HG02623 (cell line): ENCODE measurements around the gene TNNT2.

Experiments
- ATAC-seq: cut with Tn5 transposase; IDR thresholded peaks from one replicate; pipeline ENCODE4 v1.9.1; 2021; ENCODE audit warnings: moderate library complexity; ENCODE audit not compliant: unreplicated experiment

TNNT2 gene

GRCh38 chr1:201318504-201319340, 58.8 kb downstream of the TNNT2 start:
- no peak for ATAC-seq

DNA sequence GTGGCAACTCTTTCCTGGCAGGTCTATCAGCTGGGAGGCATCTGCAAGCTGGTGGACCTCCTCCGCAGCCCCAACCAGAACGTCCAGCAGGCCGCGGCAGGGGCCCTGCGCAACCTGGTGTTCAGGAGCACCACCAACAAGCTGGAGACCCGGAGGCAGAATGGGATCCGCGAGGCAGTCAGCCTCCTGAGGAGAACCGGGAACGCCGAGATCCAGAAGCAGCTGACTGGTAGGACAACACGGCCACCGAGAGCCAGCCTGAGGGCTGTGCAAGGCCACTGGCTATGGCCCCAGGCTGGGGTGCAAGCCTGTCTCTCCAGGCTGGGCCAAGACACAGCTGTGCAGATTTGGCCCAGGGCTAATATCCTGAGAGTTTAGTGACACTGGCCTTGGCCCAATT, 59.9 kb downstream of the TNNT2 start:
- no peak for ATAC-seq

DNA sequence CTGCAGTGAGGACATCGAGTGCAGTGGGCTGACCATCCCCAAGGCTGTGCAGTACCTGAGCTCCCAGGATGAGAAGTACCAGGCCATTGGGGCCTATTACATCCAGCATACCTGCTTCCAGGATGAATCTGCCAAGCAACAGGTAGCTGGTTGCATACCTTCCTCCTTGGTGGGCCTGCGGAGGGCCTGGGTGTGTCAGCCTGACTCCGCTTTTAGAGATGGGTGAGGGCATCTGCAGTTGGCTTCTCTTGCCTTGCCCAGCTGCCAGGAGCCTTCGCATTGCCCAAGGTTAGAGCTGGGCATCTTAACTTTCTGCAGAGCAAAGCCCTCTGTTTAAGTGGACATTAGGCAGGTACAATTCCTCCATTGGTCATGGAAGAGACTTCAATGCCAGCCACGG, 60.9 kb downstream of the TNNT2 start:
- no peak for ATAC-seq

DNA sequence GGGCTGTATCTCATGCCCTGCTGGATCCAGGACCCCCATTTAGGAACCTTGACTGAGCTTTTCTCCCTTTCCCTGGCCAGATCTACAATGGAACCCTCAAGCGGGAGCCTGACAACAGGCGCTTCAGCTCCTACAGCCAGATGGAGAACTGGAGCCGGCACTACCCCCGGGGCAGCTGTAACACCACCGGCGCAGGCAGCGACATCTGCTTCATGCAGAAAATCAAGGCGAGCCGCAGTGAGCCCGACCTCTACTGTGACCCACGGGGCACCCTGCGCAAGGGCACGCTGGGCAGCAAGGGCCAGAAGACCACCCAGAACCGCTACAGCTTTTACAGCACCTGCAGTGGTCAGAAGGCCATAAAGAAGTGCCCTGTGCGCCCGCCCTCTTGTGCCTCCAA, 64.4 kb downstream of the TNNT2 start:
- ATAC-seq = no peak

DNA sequence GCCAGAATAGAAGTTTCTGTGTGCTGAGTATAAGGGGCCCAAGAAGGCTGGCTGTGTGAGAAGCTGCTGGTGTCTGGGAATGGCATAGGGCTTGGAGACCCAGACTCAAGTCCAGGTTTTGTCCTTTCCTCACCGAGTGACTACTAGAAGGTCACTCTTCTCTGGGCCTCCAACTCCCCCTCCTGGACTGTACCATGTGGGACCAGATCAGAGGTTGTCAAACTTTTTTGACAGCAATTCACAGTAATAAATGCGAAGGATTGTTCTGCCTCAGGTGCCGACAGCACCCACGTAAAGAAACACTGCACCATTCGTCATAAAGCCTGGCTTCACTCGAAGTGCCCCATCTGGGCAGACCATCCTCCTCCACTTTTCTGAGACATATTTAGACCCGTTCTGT, 65.2 kb downstream of the TNNT2 start:
- no peak for ATAC-seq

DNA sequence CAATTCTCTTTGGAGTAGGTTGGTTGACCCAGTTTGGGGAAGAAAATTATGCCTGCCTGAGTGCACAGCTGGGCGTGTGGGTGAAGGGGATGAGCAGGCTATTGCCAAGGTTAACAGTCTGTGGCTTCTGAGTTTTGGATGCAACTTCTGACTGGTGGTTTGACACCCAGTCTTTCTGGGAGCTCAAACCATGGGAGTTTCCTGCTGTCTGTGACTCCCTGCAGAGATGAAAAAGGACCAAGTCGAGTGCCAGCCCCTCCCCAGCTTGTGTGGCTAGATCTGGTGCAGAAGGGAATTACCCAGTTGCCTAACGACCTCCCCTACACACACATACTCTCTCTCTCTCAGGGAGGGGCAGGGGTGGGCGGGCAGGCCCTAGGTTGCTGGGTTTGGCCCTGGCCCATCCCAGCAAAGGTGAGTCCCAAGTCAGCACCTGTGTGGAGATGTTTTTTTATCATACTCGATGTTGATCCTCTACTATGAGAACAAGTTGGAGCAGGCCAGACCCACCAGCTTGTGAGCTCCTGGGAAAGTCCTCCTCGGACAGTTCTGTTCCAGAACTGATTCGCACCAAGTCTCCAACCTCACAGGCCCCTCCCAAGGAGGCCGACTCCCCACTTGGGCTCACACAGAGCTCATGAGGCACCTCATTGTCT, 66.0 kb downstream of the TNNT2 start:
- ATAC-seq = no peak

DNA sequence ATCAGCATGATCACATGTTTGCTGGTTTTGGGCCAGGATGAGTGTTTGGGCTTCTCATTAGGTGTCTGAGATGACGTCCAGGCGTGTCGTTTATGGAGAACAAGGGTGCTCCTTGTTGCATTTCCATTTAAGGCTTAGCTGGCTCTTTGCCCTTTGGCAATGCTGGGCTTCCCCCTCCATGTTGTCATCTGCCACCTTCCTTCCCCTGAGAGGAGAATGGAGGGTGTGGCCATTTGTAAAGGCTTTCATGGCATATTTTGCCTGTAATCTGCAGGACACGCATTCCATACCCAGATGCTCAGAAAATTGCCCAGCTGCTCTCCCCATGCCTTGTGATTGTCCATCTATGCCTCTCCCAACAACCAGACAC, 66.5 kb downstream of the TNNT2 start:
- ATAC-seq = no peak

DNA sequence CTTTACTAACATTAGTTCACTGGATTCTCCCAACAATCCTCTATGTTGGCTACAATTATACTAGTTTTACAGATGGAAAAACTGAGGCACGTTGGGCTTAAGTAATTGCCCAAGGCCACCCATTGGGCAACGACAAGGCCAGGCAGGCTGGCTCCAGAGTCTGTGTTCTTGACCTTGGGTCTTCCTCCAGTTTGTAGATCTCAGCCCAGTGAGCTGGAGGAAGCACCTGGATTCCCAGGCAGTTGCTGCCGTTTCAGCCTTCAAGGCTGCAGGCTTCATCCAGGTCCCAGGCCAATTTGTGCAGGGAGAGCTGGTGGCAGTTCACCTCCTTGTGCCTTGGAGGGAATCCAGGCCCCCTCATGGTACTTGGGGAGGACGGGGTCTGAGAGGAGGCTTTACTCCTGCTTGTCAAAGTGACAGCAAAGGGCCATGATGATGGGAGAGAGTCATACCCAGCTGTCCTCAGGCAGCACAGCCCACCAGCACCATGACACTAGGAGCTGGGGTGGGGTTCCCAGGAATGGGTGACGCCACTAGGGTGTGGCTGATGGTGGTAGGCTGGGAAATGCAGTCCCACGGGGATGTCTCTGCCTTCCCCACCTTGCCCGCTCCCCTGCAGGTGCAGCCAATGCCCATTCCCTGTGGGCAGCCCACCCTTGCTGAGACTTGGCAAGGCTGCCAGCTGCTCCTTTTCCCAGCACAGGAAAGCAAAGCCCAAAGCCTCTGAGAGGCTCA, 67.1 kb downstream of the TNNT2 start:
- no peak for ATAC-seq

DNA sequence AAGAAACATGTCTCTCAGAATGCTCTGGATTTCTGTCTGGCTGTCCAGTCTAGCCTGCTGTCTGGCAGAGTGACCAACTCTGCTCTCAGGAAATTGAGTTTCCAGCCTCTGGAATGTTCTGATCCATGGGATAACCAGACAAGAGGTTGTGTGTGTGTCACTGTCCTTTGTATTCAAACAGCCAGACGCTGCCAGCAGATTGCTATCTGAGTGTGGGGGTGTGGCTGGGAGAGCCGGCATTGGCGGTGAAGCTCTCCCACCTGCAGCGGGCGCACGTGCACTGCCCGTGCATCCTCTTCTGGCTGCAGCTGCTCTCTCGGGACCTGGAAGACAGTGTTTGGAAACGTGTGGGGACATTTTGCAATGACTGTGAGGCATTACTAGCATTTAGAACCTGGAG, 68.1 kb downstream of the TNNT2 start:
- no peak for ATAC-seq
